Keratinocyte (primary cell): ENCODE results near the gene ADAMTS15. TPM values are rescaled to one million over a fixed set of nuclear protein-coding genes. Genes with fewer than 3 reads are reported as not detected.

Source experiments
- DNase-seq: peaks from one replicate; pipeline ENCODE4 v3.0.0-alpha.2; 2011; ENCODE audit warnings: low read depth, missing footprints, low spot score
- FAIRE-seq: peaks from 2 replicates; lab custom pipeline; 2011; peaks lifted over from hg19 to GRCh38; lab: Jason Lieb, UNC
- H2AFZ ChIP-seq: 2 replicates; pipeline ENCODE4 v1.6.0; 2012; ENCODE audit warnings: low read length, control low read depth, inconsistent platforms; ENCODE audit not compliant: control insufficient read depth
- H3K27ac ChIP-seq: 2 replicates; pipeline ENCODE4 v1.5.1; 2011; ENCODE audit warnings: low read length; ENCODE audit not compliant: control insufficient read depth, insufficient read depth
- H3K27me3 ChIP-seq: 3 replicates; pipeline ENCODE4 v1.6.0; 2011; ENCODE audit warnings: low read length; ENCODE audit not compliant: control insufficient read depth, insufficient read depth; ENCODE audit errors: extremely low read depth
- H3K36me3 ChIP-seq, 2 experiments: 2 replicates in 1 of 2; 3 replicates in 1 of 2; pipeline ENCODE4 v1.5.1; 2011; ENCODE audit warnings: low read length in 2 of 2, mild to moderate bottlenecking in 1 of 2; ENCODE audit not compliant: control insufficient read depth in 2 of 2, insufficient read depth in 2 of 2; ENCODE audit errors: extremely low read depth in 1 of 2
- H3K4me1 ChIP-seq: 3 replicates; pipeline ENCODE4 v1.5.1; 2011; ENCODE audit warnings: low read length; ENCODE audit not compliant: control insufficient read depth, insufficient read depth; ENCODE audit errors: extremely low read depth
- H3K4me2 ChIP-seq: 3 replicates; pipeline ENCODE4 v1.6.0; 2011; ENCODE audit warnings: low read depth, low read length; ENCODE audit not compliant: control insufficient read depth, insufficient read depth; ENCODE audit errors: extremely low read depth
- H3K4me3 ChIP-seq, 3 experiments: fragments of 200-600 bp in 1 of 3; sonication (generic) in 1 of 3; 2 replicates in 2 of 3; 3 replicates in 1 of 3; pipeline ENCODE4 v1.5.1; 2011 to 2016; ENCODE audit warnings: low read length in 3 of 3, mild to moderate bottlenecking in 3 of 3, control low read depth in 2 of 3, inconsistent platforms in 1 of 3, low read depth in 1 of 3, mixed read lengths in 1 of 3, mixed run types in 1 of 3, moderate library complexity in 1 of 3; ENCODE audit not compliant: control insufficient read depth in 2 of 3, insufficient read depth in 2 of 3; ENCODE audit errors: extremely low read depth in 1 of 3
- H3K79me2 ChIP-seq: 2 replicates; pipeline ENCODE4 v1.6.0; 2012; ENCODE audit warnings: low read length; ENCODE audit not compliant: control insufficient read depth, insufficient read depth
- H3K9ac ChIP-seq: 3 replicates; pipeline ENCODE4 v1.6.0; 2011; ENCODE audit warnings: low read length; ENCODE audit not compliant: control insufficient read depth, insufficient read depth; ENCODE audit errors: extremely low read depth
- H3K9me1 ChIP-seq: 3 replicates; pipeline ENCODE4 v1.6.0; 2011; ENCODE audit warnings: low read length; ENCODE audit not compliant: control insufficient read depth, insufficient read depth; ENCODE audit errors: extremely low read depth
- H3K9me3 ChIP-seq: 2 replicates; pipeline ENCODE4 v1.5.1; 2012; ENCODE audit warnings: low read depth, low read length; ENCODE audit not compliant: control insufficient read depth
- H4K20me1 ChIP-seq: 3 replicates; pipeline ENCODE4 v1.6.0; 2011; ENCODE audit warnings: low read length; ENCODE audit not compliant: control insufficient read depth, insufficient read depth; ENCODE audit errors: extremely low read depth
- CTCF ChIP-seq, 3 experiments: IDR thresholded peaks in 1 of 3; conservative IDR thresholded peaks in 1 of 3; optimal IDR thresholded peaks in 1 of 3; 2 replicates in 2 of 3; 3 replicates in 1 of 3; pipeline versions ENCODE3 to v1.5.1; 2011; ENCODE audit warnings: low read length in 3 of 3, mild to moderate bottlenecking in 3 of 3, moderate library complexity in 2 of 3, control low read depth in 1 of 3, inconsistent platforms in 1 of 3; ENCODE audit not compliant: insufficient read depth in 2 of 3; ENCODE audit errors: extremely low read depth in 1 of 3
- EZH2 ChIP-seq: IDR thresholded peaks from one replicate; pipeline ENCODE4 v1.6.1; 2012; ENCODE audit warnings: inconsistent platforms, mild to moderate bottlenecking, low read length, moderate library complexity
- dilution Hi-C: fragments of 300-500 bp; cut with MboI; formaldehyde crosslinking; loops from one replicate; pipeline ENCODE4 v1.7.0; 2020; ENCODE audit warnings: low sequenced_read_pairs; ENCODE audit not compliant: extremely low pct_ligation_motif_present
- polyA plus RNA-seq, 5 experiments: library from polyadenylated mRNA; depleted of rRNA in 3 of 5; stranded (reverse) in 3 of 5; stranded (forward) in 1 of 5; unstranded in 1 of 5; fragments of >200 nt; gene quantifications; 1 replicate in 1 of 5; 2 replicates in 3 of 5; 3 replicates in 1 of 5; pipeline versions ENCODE4 v1.2.1 to v1.2.3, GENCODE V29; 2011 to 2012; ENCODE audit warnings: missing spikeins in 2 of 5, low read depth in 1 of 5, low replicate concordance in 1 of 5

Gene ADAMTS15
- polyA plus RNA-seq, 1 donor (not counting 4 experiments of a cell fraction or from before 2014, with no cell fraction given) = 0.30 TPM

GRCh38 chr11:130504317-130504716 lies 55.9 kb downstream of the ADAMTS15 start:
- Histone ChIP-seq H3K27ac (no peak overlapping the region), H2AFZ (no peak overlapping the region), H3K9me3 (peaks cover 2% of the 10 kb centered on the region), H3K79me2 (no peaks in the 10 kb centered on the region), H3K4me1 (no peaks in the 10 kb centered on the region), H3K27me3 (no peaks in the 10 kb centered on the region), H3K4me3 (no peak overlapping the region), H4K20me1 (no peaks in the 10 kb centered on the region), H3K36me3 (no peaks in the 10 kb centered on the region), H3K9me1 (no peaks in the 10 kb centered on the region), H3K4me2 (no peak overlapping the region), H3K9ac (no peak overlapping the region)
- TF ChIP-seq EZH2 (no peak), CTCF (optimal IDR thresholded peaks at IDR 0.05 in 1 of 3, IDR thresholded peaks at IDR 0.05 in 1 of 3, conservative IDR thresholded peaks at IDR 0.05 in 1 of 3; ENCODE audit: extremely low read depth in 1 of 3, insufficient read depth in 2 of 3, low read length in 3 of 3) (no peak)
- no peak for DNase-seq
- no peak for FAIRE-seq
- dilution Hi-C loops = no loop called here

- no peaks in the 10 kb centered on the region for H3K4me1 ChIP-seq
- H3K4me2 ChIP-seq = no peak overlapping the region
- H3K36me3 ChIP-seq = no peaks in the 10 kb centered on the region
- H3K4me3 ChIP-seq = no peak overlapping the region
- H3K9ac ChIP-seq = no peak overlapping the region
- TF ChIP-seq CTCF (optimal IDR thresholded peaks at IDR 0.05 in 1 of 3, IDR thresholded peaks at IDR 0.05 in 1 of 3, conservative IDR thresholded peaks at IDR 0.05 in 1 of 3; ENCODE audit: extremely low read depth in 1 of 3, insufficient read depth in 2 of 3, low read length in 3 of 3) (no peak), EZH2 (no peak)
- no peaks in the 10 kb centered on the region for H4K20me1 ChIP-seq
- no peaks in the 10 kb centered on the region for H3K79me2 ChIP-seq
- no peak overlapping the region for H2AFZ ChIP-seq
- no peak for FAIRE-seq
- H3K9me1 ChIP-seq = no peaks in the 10 kb centered on the region
- H3K27me3 ChIP-seq = no peaks in the 10 kb centered on the region
- H3K9me3 ChIP-seq = peaks cover 2% of the 10 kb centered on the region
- DNase-seq = no peak
- dilution Hi-C loops = no loop called here
- H3K27ac ChIP-seq = no peak overlapping the region
Observed at GRCh38 chr11:130508913-130509312, 60.5 kb downstream of the ADAMTS15 start.
